SU-DHL-6 (cell line): Measurements from ENCODE around the gene NDUFV3.

Experiments
- EZH2phosphoT487 ChIP-seq: fragments of 200-600 bp; sonication (generic), shearing (Covaris generic); conservative IDR thresholded peaks from 2 replicates; pipeline ENCODE4 v1.6.1; 2018; ENCODE audit warnings: mild to moderate bottlenecking, antibody characterized with exemption, low read length, moderate library complexity, mixed read lengths
- TF ChIP-seq, protein P1 (sequence below): fragments of 200-600 bp; sonication (generic); IDR thresholded peaks from one replicate; pipeline ENCODE4 v1.5.1; 2017; ENCODE audit warnings: antibody characterized with exemption, mild to moderate bottlenecking, low read length, moderate library complexity; ENCODE audit not compliant: insufficient read depth, poor library complexity, severe bottlenecking

DNA sequence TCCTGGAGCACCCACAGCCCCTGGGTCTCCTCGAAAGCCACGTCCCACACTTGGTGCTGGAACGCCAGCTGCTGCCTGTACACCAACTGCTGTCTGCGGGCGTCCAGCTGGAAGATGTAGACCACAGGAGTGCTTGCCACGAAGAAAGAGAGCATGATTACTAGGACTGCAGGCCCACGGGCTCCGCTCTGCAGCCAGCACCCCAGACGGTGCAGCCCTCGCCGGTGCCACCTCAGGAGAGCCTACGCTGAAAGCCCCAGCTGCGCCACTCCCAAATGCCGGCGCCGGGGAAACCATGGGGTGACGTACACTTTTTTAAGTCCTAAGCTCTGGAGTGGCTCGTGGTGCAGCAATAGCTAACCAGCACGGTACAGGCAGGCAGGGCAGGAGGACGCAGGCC is 39.5 kb upstream of the NDUFV3 start:
- TF ChIP-seq, protein P1, sequence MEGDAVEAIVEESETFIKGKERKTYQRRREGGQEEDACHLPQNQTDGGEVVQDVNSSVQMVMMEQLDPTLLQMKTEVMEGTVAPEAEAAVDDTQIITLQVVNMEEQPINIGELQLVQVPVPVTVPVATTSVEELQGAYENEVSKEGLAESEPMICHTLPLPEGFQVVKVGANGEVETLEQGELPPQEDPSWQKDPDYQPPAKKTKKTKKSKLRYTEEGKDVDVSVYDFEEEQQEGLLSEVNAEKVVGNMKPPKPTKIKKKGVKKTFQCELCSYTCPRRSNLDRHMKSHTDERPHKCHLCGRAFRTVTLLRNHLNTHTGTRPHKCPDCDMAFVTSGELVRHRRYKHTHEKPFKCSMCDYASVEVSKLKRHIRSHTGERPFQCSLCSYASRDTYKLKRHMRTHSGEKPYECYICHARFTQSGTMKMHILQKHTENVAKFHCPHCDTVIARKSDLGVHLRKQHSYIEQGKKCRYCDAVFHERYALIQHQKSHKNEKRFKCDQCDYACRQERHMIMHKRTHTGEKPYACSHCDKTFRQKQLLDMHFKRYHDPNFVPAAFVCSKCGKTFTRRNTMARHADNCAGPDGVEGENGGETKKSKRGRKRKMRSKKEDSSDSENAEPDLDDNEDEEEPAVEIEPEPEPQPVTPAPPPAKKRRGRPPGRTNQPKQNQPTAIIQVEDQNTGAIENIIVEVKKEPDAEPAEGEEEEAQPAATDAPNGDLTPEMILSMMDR = no peak
- no peak for TF ChIP-seq EZH2phosphoT487
